HuH-7 (cell line): ENCODE measurements around the gene LAMC3.
"Not testable (repeated sequence)": the region's sequence is repeated elsewhere in the genome, so short reads cannot be mapped to it uniquely, and the experiment has no call there.

Source experiments
- DNase-seq: peaks from one replicate; pipeline ENCODE4 v3.0.0; 2011; ENCODE audit warnings: low spot score

The LAMC3 gene

DNA sequence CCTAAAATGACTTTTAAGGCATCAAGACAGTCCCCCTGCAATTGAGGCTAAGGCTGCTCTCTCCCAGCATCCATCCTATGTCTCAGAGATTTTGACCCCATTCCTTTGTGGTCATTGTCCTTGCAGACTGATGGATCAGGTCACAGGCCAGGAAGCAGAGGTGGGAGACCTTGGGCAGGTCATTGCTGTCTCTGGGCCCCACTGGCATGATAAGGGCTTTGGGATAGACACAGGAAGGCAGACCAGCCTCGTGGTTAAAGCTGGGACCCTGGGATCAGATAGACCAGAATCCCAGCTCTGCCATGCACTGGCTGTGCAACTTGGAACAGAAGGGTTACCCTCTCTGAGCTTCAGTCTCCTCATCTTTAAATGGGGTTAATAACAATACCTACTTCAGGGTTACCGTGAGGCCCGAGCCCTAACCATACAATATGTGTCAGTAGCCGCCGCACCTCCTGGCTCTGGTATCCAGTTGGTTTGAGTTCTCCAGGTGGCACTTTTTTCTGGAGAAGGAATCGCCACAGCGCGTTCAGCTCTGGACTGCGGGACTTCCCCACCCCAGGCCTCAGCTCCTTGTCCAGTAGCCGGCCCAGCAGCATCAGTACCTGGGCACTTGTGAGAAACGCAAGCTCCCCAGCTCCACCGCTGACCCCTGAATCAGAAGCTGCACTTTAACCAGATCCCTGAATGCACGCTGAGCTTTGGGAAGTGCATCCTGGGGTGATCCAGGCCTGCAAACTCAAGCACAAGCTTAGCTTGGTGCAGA is 21.4 kb downstream of the LAMC3 start:
- DNase-seq = no peak

- no peak for DNase-seq
Measured at GRCh38 chr9:131031005-131031641, 22.1 kb downstream of the LAMC3 start.

DNA sequence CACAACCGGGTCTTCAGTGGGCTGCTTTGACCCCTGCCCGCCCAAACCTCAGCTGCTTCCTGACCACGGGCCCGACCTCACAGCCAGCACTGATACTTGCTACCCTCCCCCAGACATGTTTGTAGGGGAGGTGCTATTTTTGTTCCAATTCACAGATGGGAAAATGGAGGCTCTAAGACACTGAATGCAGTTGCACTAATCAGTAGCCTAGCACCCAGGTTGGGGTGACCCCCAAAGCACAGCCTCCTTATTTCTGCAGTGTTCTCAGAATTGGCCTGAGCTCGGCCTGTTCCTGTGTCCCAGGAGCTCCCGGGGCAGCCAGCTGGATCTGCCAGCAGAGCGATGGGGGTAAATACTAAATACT is 22.6 kb downstream of the LAMC3 start:
- DNase-seq = no peak

DNA sequence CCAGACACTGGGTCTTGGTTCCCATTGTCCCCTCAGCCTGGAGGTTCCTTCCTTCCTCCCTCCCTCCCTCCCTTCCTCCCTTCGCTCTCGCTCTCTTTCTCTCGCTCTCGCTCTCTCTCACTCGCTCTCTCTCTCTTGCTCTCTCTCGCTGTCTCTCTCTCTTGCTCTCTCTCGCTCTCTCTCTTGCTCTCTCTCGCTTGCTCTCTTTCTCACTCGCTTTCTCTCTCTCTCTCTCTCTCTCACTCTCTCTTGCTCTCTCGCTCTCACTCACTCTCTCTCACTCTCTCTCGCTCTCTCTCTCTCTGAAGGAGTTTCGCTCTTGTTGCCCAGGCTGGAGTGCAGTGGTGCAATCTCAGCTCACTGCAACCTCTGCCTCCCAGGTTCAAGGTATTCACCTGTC is 23.4 kb downstream of the LAMC3 start:
- no peak for DNase-seq

- no peak for DNase-seq
Measured at GRCh38 chr9:131033269-131034224, 24.6 kb downstream of the LAMC3 start.

- DNase-seq = no peak
Measured at GRCh38 chr9:131034268-131034667, 25.3 kb downstream of the LAMC3 start.

DNA sequence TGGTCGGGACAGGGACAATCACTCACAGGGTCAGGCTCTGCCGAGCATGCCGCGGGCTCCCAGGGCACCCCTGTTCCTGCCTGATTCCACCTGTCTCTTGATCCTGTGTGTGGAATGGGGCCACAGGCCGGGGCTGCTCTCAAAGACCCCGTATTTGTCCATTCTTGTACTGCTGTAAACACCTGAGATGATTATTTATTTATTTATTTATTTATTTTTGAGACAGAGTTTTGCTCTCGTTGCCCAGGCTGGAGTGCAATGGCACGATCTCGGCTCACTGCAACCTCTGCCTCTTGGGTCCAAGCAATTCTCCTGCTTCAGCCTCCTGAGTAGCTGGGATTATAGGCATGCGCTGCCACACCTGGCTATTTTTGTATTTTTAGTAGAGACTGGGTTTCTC is 25.8 kb downstream of the LAMC3 start:
- not testable (repeated sequence) for DNase-seq

DNA sequence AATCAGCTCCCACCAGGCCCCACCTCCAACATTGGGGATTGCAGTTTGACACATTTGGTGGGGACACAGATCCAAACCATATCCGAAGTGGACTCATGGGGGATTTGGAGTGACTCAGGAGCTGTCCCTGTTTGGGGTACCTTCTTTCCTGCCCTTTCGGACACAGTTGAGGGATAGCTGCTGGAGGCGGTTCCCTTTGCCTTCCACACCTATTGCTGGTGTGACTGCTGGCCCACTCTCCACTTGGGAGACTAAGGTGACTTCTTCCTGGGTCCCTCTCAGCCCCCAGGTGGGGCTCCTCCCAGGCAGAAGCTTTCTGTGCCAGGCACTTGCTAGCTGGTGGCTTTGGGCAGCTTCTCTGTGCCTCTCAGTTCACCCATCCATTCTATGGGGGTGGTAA is 26.6 kb downstream of the LAMC3 start:
- no peak for DNase-seq

- DNase-seq = no peak
Measured at GRCh38 chr9:131036071-131036470, 27.1 kb downstream of the LAMC3 start.

GRCh38 chr9:131036529-131037334 is 27.8 kb downstream of the LAMC3 start:
- DNase-seq = no peak

DNA sequence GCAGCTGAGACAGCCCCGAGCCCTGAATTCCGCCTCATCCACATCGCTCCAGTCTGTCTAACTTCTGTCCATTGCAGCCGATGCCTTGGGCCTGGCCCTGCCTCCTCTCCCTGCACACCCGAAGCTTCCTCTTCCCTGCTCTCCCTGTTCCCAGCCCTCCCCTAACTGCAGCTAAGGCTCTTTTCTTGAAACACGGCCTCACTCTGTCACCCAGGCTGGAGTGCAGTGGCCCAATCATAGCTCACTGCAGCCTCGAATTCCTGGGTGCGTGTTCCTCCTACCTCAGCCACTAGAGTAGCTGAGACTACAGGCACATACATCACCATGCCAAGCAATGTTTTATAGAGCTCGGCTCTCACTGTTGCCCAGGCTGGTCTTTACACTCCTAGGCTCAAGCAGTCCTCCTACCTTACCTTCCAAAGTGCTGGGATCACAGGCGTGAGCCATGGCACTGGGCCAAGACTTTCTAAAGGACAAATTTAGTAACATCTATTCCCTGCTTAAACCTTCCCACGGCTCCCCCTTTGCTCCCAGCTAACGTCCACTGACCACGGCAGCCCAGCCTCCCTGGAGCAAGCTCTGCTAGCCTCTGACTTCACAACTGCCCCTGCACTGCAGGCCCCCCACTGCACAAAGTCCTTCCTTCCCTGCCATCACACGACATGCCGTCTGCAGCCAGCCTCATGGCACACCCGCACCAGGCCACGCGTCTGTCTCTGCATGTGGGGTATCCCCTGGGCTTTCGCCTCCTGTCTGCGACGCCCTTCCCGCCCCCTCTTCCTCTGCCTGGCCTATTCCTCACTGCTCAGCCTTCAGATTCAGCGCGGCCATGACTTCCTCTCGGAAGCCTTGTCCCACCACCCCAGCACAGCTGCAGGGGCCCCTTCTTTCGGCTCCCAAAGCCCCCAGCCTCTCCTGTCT is 28.6 kb downstream of the LAMC3 start:
- DNase-seq = no peak

DNA sequence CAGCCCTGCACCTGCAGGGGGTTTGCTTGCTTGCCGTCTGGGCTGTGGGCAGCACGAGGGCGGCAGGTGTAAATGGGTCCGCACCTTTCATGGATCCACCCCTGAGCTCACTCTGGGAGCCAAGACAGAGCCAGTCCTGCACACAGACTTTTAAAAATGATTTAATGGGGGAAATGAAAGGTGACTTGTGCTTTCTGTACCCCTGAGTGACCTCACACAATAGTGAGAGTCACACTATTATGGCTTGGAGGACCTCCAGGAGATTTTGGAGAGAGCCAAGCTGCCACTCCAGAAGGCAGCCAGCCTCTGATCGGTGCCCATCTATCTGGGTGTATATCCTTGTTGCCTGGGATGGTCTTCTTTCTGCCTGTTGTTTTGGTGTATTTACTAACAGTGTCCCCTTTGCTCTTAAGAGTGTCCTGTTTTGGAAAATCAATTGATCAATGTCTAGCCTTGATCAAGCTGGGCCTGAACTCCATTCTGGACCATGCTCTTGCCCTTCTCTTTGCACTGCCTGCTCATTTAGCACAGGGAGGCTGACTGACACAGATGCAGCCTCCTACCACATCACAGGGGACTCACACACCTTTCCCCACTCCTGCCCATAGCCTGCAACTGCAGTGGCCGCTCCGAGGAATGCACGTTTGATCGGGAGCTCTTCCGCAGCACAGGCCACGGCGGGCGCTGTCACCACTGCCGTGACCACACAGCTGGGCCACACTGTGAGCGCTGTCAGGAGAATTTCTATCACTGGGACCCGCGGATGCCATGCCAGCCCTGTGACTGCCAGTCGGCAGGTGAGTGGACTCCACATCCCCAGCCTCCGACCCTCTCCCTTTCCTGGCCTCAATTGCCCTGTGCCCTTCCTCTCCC is 29.5 kb downstream of the LAMC3 start:
- DNase-seq = no peak

GRCh38 chr9:131039129-131039954 is 30.4 kb downstream of the LAMC3 start:
- DNase-seq = no peak

DNA sequence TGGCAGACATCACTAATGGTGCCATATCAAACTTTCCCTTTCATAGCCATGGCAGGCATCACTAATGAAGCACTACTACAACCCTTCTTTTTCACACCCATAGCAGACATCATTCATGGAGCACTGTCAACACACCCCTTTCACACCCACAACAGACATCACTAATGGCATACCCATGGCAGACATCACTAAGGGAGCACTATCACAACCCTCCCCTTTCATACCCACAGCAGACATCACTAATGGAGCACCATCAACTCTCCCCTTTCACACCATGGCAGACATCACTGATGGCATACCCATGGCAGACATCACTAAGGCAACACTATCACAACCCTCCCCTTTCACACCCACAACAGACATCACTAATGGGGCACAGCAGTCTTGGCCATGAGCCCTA is 33.7 kb downstream of the LAMC3 start:
- no peak for DNase-seq

GRCh38 chr9:131043087-131043486 is 34.1 kb downstream of the LAMC3 start:
- no peak for DNase-seq

DNA sequence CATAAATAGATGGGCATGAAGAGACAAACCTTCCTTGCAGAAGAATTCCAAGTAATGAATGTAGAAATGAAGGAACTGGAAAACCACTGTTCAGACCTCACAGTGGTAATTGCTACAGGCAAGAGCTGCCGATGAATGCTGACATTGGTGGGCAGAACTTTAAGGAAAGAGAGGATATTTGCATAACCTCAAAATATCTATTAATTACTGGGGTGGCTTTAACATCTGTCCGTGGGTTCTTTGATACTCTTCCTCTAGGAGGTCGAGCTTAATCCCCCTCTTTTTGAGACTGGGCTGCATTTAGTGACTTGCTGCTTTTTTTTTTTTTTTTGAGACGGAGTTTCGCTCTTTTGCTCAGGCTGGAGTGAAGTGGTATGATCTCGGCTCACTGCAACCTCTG is 34.7 kb downstream of the LAMC3 start:
- no peak for DNase-seq

DNA sequence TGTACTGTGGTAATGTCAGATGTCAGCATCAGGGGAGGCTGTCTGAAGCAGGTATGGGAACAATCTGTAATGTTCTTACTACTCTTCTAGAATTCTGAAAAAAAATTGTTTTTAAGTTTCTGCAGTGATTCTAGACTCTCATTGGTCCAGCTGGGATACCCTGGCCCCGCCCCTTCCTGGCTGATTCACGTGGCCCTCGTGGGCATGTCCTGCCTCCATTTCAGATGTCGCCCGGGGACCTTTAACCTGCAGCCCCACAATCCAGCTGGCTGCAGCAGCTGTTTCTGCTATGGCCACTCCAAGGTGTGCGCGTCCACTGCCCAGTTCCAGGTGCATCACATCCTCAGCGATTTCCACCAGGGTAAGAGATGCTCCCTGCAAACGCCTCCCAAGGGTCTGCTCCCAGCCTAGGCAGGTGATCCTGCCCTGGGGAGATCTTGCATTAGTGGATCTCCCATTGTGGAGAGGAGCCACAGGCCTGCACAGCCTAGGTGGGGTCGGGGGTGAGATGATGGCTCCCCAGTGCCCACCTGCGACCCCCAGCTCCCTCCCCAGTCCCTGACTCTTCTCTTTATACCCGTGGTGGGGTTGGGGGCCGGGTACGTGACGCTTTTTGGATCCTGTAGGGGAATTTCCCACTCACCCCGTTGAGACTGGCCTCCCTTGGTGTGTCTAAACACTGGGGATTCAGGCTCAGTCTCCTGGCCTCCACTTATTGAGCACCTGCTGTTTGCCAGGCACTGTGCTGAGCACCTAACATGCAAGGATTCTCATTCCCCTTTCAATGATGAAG is 36.5 kb downstream of the LAMC3 start:
- DNase-seq = no peak

DNA sequence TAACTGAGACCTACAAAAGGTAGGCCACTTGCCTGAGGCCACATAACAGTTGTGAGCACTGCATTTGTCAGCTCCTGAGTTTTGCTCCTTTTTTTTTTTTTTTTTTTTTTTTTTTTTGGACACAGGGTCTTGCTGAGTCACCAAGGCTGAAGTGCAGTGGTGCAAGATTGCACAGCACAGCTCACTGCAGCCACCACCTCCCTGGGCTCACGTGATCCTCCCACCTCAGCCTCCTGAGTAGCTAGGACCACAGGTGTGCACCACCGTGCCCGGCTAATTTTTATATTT is 37.1 kb downstream of the LAMC3 start:
- no peak for DNase-seq
